ENCODE measurements around the gene FAM43A.

DNA sequence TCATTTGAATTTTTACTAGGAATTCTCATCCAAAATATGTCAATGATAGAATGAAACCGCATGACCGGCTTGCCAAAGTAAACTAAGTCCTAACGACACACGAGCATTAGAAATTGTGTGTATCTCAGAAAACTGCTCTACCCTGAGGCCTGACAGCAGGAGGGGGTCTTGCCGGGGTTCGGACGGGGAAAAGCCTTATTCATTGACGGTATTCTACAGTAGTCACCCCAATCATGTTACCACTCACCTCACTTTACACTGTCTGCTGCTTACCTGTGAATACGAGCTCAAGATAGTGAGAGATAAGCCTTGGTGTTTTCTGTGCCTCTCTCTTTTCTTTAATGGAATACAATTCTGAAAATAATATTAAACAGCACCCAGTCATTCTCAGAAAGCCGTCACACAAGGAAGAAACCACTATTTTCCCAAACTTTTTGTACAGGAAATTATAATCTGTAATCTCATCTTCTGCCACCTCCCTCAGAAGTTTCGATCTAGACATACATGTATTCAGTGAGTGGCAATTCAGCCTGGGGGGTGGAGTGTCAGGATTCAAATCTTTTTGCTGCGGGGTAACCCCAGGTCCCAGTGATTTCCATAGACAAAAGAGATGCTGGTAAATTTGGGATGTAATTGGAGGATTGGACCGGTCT, 492 bp upstream of the FAM43A start:
- TF ChIP-seq POLR2A (IDR thresholded peaks at IDR 0.05; ENCODE audit: low read depth) (no peak), EP300 (IDR thresholded peaks at IDR 0.05) (no peak), POLR2AphosphoS5 (IDR thresholded peaks at IDR 0.05) (no peak)
- TF ChIP-seq, protein P1, sequence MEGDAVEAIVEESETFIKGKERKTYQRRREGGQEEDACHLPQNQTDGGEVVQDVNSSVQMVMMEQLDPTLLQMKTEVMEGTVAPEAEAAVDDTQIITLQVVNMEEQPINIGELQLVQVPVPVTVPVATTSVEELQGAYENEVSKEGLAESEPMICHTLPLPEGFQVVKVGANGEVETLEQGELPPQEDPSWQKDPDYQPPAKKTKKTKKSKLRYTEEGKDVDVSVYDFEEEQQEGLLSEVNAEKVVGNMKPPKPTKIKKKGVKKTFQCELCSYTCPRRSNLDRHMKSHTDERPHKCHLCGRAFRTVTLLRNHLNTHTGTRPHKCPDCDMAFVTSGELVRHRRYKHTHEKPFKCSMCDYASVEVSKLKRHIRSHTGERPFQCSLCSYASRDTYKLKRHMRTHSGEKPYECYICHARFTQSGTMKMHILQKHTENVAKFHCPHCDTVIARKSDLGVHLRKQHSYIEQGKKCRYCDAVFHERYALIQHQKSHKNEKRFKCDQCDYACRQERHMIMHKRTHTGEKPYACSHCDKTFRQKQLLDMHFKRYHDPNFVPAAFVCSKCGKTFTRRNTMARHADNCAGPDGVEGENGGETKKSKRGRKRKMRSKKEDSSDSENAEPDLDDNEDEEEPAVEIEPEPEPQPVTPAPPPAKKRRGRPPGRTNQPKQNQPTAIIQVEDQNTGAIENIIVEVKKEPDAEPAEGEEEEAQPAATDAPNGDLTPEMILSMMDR (IDR thresholded peaks at IDR 0.05) = no peak
